Fibroblast of villous mesenchyme (primary cell): Measurements from ENCODE around the gene FRRS1L. TPM values are rescaled to one million over a fixed set of nuclear protein-coding genes. Genes with fewer than 3 reads are reported as not detected.
"Not testable (repeated sequence)": the region's sequence is repeated elsewhere in the genome, so short reads cannot be mapped to it uniquely, and the experiment has no call there.

Experiments used
- DNase-seq: peaks from one replicate; pipeline ENCODE4 v3.0.0-alpha.2; 2010; ENCODE audit warnings: low read depth
- H3K4me3 ChIP-seq: 2 replicates; pipeline ENCODE4 v1.5.1; 2011; ENCODE audit warnings: low read depth, mild to moderate bottlenecking, low read length
- total RNA-seq: library from RNA; depleted of rRNA; stranded (reverse); fragments of >200 nt; gene quantifications from 2 replicates; pipeline ENCODE4 v1.2.3, GENCODE V29; 2012
- TF ChIP-seq, protein P1 (sequence below): IDR thresholded peaks from 2 replicates; pipeline ENCODE4 v1.5.1; 2012; ENCODE audit warnings: low read depth, mild to moderate bottlenecking, low read length; ENCODE audit not compliant: insufficient read depth

The FRRS1L gene
- total RNA-seq, 1 donor = not detected

DNA sequence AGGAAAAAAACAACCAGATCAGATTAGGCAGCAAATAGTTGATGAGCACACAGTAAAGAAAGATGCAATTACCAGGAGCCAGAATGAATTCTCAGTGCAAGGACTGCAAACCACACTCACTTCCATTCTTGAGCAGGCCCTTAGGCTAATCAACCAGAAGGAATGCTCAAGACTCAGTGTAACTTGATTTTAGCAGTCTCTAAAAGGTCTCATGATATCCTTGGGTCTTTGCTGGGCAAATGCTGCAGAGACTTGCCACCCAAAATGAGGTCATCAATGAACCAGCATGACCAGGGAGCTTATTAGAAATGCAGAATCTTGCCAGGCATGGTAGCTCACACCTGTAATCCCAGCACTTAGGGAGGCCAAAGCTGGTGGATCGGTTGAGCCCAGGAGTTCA is 27.2 kb downstream of the FRRS1L start:
- DNase-seq = no peak
- H3K4me3 ChIP-seq = no peak overlapping the region
- TF ChIP-seq, protein P1, sequence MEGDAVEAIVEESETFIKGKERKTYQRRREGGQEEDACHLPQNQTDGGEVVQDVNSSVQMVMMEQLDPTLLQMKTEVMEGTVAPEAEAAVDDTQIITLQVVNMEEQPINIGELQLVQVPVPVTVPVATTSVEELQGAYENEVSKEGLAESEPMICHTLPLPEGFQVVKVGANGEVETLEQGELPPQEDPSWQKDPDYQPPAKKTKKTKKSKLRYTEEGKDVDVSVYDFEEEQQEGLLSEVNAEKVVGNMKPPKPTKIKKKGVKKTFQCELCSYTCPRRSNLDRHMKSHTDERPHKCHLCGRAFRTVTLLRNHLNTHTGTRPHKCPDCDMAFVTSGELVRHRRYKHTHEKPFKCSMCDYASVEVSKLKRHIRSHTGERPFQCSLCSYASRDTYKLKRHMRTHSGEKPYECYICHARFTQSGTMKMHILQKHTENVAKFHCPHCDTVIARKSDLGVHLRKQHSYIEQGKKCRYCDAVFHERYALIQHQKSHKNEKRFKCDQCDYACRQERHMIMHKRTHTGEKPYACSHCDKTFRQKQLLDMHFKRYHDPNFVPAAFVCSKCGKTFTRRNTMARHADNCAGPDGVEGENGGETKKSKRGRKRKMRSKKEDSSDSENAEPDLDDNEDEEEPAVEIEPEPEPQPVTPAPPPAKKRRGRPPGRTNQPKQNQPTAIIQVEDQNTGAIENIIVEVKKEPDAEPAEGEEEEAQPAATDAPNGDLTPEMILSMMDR = no peak

DNA sequence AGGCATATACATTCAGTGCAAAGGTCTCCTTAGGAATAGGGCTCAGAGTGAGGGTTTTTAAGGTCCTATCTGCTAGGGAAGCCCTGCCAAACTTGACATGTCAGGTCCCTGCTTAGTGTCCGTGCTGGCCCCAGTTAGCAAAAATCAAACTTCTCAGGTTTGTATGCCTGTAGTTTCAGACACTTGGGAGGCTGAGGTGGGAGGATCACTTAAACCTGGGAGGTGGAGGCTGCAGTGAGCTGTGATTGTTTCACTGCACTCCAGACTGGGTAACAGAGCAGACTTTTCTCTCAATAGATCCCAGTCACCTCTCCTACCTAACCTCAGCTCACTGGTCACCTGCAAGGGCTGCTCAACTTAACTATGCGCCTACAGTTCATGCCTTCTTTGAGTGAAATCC is 28.6 kb downstream of the FRRS1L start:
- no peak for DNase-seq
- TF ChIP-seq, protein P1 = no peak
- H3K4me3 ChIP-seq = no peak overlapping the region

DNA sequence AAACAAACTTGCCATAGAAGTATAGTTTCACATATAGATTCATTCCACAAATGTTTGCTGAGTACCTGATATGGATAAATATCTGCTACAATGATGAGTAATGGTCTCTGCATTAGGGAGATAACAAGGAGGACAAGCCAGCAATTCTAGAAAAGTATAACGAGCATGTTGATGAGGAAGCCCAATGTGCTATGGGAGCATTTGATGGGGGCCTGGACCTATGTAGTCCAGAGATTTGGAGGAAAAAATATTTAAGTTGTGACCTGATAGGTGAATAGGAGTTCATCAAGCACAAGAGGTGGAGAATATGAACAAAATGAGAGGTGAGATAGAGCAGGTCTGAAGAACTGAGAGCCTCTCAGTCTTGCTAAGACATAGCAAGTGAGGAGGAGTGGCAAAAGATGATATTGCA is 32.9 kb downstream of the FRRS1L start:
- no peak for DNase-seq
- H3K4me3 ChIP-seq = no peak overlapping the region
- TF ChIP-seq, protein P1 = no peak

DNA sequence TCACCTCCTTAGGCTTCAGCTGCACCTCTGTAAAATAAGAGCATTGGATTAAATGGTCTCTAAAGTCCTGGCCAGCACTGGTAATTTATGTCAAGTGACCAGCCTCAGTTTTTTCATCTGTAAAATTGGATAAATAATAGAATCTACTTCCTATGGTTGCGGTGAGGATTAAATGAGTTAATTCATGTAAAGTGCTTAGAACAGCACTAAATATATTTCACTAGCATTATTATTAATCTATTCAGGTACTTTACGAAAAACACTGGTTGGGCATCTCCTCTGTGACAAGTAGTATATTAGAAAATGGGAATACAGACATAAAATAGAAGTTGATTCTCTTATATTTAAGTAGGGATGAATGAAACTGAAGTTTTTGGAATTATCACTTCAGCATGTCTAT is 33.5 kb downstream of the FRRS1L start:
- H3K4me3 ChIP-seq = no peak overlapping the region
- no peak for DNase-seq
- TF ChIP-seq, protein P1 = no peak

DNA sequence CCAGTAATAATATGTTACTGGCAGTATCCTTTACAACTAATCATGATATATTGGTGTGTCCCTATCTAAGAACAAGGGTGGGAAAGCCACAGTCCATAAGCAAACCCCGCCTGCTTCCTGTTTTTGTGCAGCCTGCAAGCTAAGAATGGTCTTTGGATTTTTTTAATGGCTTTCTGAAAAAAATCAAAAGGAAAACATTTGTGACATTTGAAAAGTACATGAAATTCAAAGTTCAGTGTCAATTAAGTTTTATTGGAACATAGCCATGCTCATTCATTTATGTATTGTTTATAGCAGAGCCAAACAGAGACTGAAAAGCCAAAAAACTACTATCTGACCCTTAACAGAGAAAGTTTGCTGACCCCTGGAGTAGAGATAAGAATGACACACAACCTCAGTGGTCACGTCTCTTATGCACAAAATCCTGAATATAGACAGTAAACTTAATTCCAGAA is 34.5 kb downstream of the FRRS1L start:
- TF ChIP-seq, protein P1 = no peak
- no peak for DNase-seq
- H3K4me3 ChIP-seq = no peak overlapping the region

DNA sequence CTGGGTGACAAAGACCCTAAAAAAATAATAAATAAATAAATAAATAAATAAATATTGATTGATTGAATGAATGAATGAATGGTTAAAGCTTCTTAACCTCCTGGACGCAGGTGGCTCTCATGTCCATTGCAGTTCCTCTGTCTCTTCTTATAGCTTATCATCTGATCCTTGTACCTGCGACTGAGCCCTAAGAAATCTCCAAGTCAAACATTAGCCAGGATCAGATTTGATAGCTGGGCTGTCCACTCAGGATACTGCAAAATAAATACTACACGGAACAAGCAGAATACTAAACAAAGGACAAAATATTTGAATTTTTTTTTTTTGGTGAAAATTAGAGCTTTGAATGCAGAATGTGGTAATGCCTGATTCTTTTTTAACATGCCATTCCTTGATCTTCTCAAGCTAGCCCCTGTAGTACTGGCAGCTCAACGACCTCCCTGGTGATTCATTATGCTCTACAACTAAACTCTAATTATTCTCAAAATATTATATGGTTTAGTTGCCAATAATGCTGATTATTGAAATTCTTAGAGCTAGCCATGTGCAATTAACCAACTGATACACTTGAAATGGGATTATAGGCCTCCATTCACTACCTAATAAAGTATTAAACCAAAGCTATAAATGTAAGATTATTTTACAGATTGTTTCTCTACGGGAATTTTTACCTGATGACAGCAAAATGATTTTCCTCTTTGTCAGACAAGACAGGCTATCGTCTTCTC is 37.4 kb downstream of the FRRS1L start:
- TF ChIP-seq, protein P1 = no peak
- no peak for DNase-seq
- no peak overlapping the region for H3K4me3 ChIP-seq

DNA sequence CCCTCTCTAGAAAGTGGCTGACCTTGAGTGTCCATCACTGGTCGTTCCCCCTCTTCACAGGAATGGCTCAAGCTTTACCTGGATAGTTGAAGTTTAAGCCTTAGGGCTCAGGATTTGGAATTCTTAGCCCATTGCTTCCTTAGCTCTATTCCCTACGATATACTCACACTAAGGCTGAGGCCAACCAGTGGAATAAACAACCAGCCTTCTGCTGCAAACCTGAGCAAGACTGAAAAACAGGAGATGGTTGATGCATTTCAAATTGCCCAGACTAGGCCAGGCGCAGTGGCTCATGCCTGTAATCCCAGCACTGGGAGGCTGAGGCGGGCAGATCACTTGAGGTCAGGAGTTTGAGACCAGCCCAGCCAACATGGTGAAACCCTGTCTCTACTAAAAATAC is 40.4 kb downstream of the FRRS1L start:
- not testable (repeated sequence) for DNase-seq

More for the DNA sequence above, 40.4 kb downstream of the FRRS1L start:
- not testable (repeated sequence) for H3K4me3 ChIP-seq
